Pancreas (tissue), 10 donors: ENCODE measurements around the gene NFKBIL1. TPM values are rescaled to one million over a fixed set of nuclear protein-coding genes. Genes with fewer than 3 reads are reported as not detected.

Source experiments
- ATAC-seq, 4 donors: fragments of 200-7000 bp; cut with Tn5 transposase; one replicate each; pipeline versions ENCODE4 v1.8.0 to v1.9.1; 2020; ENCODE audit warnings: mild to moderate bottlenecking in 4 of 4, moderate library complexity in 4 of 4
- DNase-seq, 6 donors: peaks; one replicate each; pipeline ENCODE4 v3.0.0-alpha.2; 2020
- FAIRE-seq: peaks from 2 replicates; lab custom pipeline; 2012; peaks lifted over from hg19 to GRCh38; lab: Jason Lieb, UNC
- H3K27ac ChIP-seq, 4 donors: fragments of 200-600 bp; sonication (generic); 1 replicate in 3 of 4; 2 replicates in 1 of 4; pipeline versions ENCODE4 v1.5.0 to v1.8.0; 2020
- H3K27me3 ChIP-seq, 4 donors: fragments of 200-600 bp; one replicate each; pipeline ENCODE4 v1.8.0; 2021
- H3K36me3 ChIP-seq, 3 donors: fragments of 200-600 bp; sonication (generic) in 1 of 3; one replicate each; pipeline versions ENCODE4 v1.5.0 to v1.8.0; 2020 to 2021
- H3K4me1 ChIP-seq, 3 donors: fragments of 200-600 bp; one replicate each; pipeline ENCODE4 v1.8.0; 2021
- H3K4me3 ChIP-seq, 4 donors: fragments of 200-600 bp; sonication (generic) in 2 of 4; one replicate each; pipeline versions ENCODE4 v1.5.0 to v1.8.0; 2020 to 2021
- H3K9me3 ChIP-seq, 4 donors: fragments of 200-600 bp; one replicate each; pipeline ENCODE4 v1.8.0; 2021
- CTCF ChIP-seq, 4 donors: fragments of 200-600 bp; sonication (generic) in 3 of 4; IDR thresholded peaks; one replicate each; pipeline versions ENCODE4 v1.5.0 to v1.8.0; 2021; ENCODE audit warnings: antibody characterized with exemption in 4 of 4
- WGBS, 2 donors: extraction: QIAGEN DNeasy Blood & Tissue Kit; methylation state at CpG; one replicate each; pipeline ENCODE4 v1.1.7; 2013; 5-methylcytosine and 5-hydroxymethylcytosine counted together
- intact Hi-C, 3 donors: fragments of 100-400 bp; cut with DNase I; formaldehyde crosslinking; loops; one replicate each; pipeline versions ENCODE4 v1.11.1 to v1.14.2; 2022
- polyA plus RNA-seq, 2 donors: library from polyadenylated mRNA; stranded (reverse); fragments of 200-250 nt; gene quantifications; one replicate each; pipeline ENCODE4 v1.2.3, GENCODE V29; 2013
- total RNA-seq, 6 donors: library from RNA; stranded (reverse); fragmentation: NEBNext Ultra II Directional in 4 of 6; extraction: Animal tissue kit (Norgen Biotek cat#: 25700) in 4 of 6; gene quantifications; one replicate each; pipeline versions ENCODE4 v1.2.1 to v1.2.4, GENCODE V29; 2021 to 2023
- donor health status: healthy with polysubstance abuse.
- donor health status: DM: no; HTN: no; CAD: no; lungs with moderate emphysema.
- donor health status: DM: no; HTN: no; CAD: no.
- donor health status: control.
- donor health status: control.
- donor health status: Bipolar disorder and iron deficiency.
- donor health status: DM: yes; HTN: yes; CAD: no.
- donor health status: DM: no; HTN: no; CAD: no.
- donor health status: DM: no; HTN: no; CAD: no.
- donor health status: DM: yes; HTN: yes; CAD: no.

NFKBIL1 gene
- total and polyA plus RNA-seq, 8 donors = 12.1 to 46.0 (median 21.5) TPM

GRCh38 chr6:31510007-31510406 lies 37.4 kb upstream of the NFKBIL1 start:
- DNase-seq = no peak
- intact Hi-C loops = no loop called here

GRCh38 chr6:31513456-31514165 lies 33.8 kb upstream of the NFKBIL1 start:
- no peak for TF ChIP-seq CTCF (IDR thresholded peaks at IDR 0.05)
- Histone ChIP-seq H3K4me3 (no peak overlapping the region), H3K27ac (no peak overlapping the region), H3K9me3 (no peaks in the 10 kb centered on the region), H3K36me3 (no peaks in the 10 kb centered on the region), H3K4me1 (no peaks in the 10 kb centered on the region), H3K27me3 (no peaks in the 10 kb centered on the region)
- ATAC-seq = no peak
- intact Hi-C loops = no loop called here
- FAIRE-seq = no peak
- WGBS, 2 donors = 58 to 59% methylated on average over 5 of the region's 5 CpGs
- no peak for DNase-seq

More at GRCh38 chr6:31510007-31510406, 37.4 kb upstream of the NFKBIL1 start:
- no peak overlapping the region for H3K27ac ChIP-seq
- no peak overlapping the region for H3K4me3 ChIP-seq
- FAIRE-seq (no peak), ATAC-seq (no peak)
- H3K9me3 ChIP-seq = no peaks in the 10 kb centered on the region
- no peaks in the 10 kb centered on the region for H3K36me3 ChIP-seq
- 53 to 62% methylated on average over 4 of the region's 4 CpGs for WGBS, 2 donors
- TF ChIP-seq CTCF (IDR thresholded peaks at IDR 0.05) = no peak
- no peaks in the 10 kb centered on the region for H3K4me1 ChIP-seq
- no peaks in the 10 kb centered on the region for H3K27me3 ChIP-seq

- intact Hi-C loops = no loop called here
Measured at GRCh38 chr6:31521835-31522234, 25.6 kb upstream of the NFKBIL1 start.

GRCh38 chr6:31525553-31525931 lies 21.9 kb upstream of the NFKBIL1 start:
- ATAC-seq = no peak
- 65 to 73% methylated on average over 8 of the region's 8 CpGs for WGBS, 2 donors
- no peak for FAIRE-seq
- Histone ChIP-seq H3K4me1 (peaks cover 0 to 10% (median 10%) of the 10 kb centered on the region in 3 donors), H3K4me3 (no peak overlapping the region), H3K9me3 (no peaks in the 10 kb centered on the region), H3K27me3 (no peaks in the 10 kb centered on the region), H3K36me3 (peaks cover 0 to 5% (median under 1%) of the 10 kb centered on the region in 3 donors), H3K27ac (no peak overlapping the region)
- no peak for TF ChIP-seq CTCF (IDR thresholded peaks at IDR 0.05)
- intact Hi-C loops = no loop called here
- no peak for DNase-seq

More at GRCh38 chr6:31521835-31522234, 25.6 kb upstream of the NFKBIL1 start:
- ATAC-seq (no peak), FAIRE-seq (no peak), DNase-seq (no peak)
- H3K27ac ChIP-seq = no peak overlapping the region
- H3K36me3 ChIP-seq = no peaks in the 10 kb centered on the region
- no peak for TF ChIP-seq CTCF (IDR thresholded peaks at IDR 0.05)
- H3K4me3 ChIP-seq = no peak overlapping the region
- no peaks in the 10 kb centered on the region for H3K4me1 ChIP-seq
- 70 to 73% methylated on average over 3 of the region's 3 CpGs for WGBS, 2 donors
- H3K27me3 ChIP-seq = no peaks in the 10 kb centered on the region
- H3K9me3 ChIP-seq = no peaks in the 10 kb centered on the region

GRCh38 chr6:31525932-31526591 lies 21.3 kb upstream of the NFKBIL1 start:
- Histone ChIP-seq H3K27me3 (no peaks in the 10 kb centered on the region), H3K36me3 (peaks cover 0 to 11% (median 6%) of the 10 kb centered on the region in 3 donors), H3K4me1 (peaks cover 0 to 10% (median 10%) of the 10 kb centered on the region in 3 donors), H3K4me3 (no peak overlapping the region), H3K27ac (no peak overlapping the region), H3K9me3 (no peaks in the 10 kb centered on the region)
- no peak for FAIRE-seq
- no peak for ATAC-seq
- intact Hi-C loops = no loop called here
- TF ChIP-seq CTCF (IDR thresholded peaks at IDR 0.05) = no peak
- WGBS, 2 donors = 75 to 77% methylated on average over 4 of the region's 4 CpGs
- DNase-seq = no peak
